NCI-H748 (cell line): ENCODE measurements around the gene IGFBP6.

Experiments
- DNase-seq: peaks from one replicate; lab custom pipeline; 2025; ENCODE audit not compliant: unreplicated experiment; lab: John Stamatoyannopoulos, UW

The IGFBP6 gene

DNA sequence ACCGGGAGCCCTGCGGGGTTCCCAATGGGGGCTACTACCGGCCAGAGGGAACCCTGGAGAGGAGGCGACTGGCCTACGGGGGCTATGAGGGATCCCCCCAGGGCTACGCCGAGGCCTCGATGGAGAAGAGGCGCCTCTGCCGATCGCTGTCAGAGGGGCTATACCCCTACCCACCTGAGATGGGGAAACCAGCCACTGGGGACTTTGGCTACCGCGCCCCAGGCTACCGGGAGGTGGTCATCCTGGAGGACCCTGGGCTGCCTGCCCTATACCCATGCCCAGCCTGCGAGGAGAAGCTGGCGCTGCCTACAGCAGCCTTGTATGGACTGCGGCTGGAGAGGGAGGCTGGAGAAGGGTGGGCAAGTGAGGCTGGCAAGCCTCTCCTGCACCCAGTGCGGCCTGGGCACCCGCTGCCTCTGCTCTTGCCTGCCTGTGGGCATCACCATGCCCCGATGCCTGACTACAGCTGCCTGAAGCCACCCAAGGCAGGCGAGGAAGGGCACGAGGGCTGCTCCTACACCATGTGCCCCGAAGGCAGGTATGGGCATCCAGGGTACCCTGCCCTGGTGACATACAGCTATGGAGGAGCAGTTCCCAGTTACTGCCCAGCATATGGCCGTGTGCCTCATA lies 37.9 kb upstream of the IGFBP6 start:
- DNase-seq: no peak

DNA sequence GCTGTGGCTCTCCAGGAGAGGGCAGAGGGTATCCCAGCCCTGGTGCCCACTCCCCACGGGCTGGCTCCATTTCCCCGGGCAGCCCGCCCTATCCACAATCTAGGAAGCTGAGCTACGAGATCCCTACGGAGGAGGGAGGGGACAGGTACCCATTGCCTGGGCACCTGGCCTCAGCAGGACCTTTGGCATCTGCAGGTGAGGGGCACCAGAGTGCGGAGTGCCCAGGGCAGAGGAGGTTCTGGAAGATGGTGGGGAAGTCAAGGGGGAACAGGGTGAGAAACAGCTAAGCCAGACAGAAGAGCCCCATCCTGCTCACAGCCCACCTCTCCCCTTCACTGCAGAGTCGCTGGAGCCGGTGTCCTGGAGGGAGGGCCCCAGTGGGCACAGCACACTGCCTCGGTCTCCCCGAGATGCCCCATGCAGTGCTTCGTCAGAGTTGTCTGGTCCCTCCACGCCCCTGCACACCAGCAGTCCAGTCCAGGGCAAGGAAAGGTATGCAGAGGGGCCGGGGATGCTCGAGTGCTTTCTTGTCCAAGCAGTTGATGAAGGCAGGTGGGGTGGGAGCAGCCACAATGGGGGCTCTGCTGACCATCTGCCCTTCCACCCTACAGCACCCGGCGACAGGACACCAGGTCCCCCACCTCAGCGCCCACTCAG lies 37.3 kb upstream of the IGFBP6 start:
- DNase-seq: no peak

DNA sequence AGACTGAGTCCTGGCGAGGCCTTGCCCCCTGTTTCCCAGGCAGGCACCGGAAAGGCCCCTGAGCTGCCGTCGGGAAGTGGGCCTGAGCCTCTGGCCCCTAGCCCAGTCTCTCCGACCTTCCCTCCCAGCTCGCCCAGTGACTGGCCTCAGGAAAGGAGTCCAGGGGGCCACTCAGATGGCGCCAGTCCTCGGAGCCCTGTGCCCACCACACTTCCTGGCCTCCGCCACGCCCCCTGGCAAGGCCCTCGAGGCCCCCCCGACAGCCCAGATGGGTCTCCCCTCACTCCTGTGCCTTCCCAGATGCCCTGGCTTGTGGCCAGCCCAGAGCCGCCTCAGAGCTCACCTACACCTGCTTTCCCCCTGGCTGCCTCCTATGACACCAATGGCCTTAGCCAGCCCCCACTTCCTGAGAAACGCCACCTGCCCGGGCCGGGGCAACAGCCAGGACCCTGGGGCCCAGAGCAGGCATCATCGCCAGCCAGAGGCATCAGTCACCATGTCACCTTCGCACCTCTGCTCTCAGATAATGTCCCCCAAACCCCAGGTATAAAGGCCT lies 36.7 kb upstream of the IGFBP6 start:
- peak; percentile 72 for DNase-seq

DNA sequence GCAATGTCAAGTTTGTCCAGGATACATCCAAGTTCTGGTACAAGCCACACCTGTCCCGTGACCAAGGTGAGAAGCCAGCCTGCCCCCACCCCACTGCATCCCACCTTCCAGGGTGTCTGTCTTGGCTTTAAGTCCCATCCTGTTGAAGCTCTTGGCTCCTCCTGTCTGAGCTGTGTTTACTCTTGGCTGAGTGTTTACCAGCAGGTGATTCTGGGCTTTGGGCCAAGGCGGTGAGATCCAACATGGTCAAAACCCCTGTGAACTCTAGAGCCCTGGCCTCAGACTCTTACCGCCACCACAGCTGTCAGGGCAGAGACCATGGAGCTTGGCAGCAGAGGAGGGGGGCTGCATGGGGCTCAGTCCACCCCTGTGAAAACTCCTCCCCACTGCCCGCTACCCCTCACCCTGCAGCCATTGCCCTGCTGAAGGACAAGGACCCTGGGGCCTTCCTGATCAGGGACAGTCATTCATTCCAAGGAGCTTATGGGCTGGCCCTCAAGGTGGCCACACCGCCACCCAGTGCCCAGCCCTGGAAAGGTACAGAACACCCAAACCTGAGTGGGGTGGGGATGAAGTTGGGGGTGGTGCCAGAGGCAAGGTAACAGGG lies 36.0 kb upstream of the IGFBP6 start:
- DNase-seq: peak; percentile 89

DNA sequence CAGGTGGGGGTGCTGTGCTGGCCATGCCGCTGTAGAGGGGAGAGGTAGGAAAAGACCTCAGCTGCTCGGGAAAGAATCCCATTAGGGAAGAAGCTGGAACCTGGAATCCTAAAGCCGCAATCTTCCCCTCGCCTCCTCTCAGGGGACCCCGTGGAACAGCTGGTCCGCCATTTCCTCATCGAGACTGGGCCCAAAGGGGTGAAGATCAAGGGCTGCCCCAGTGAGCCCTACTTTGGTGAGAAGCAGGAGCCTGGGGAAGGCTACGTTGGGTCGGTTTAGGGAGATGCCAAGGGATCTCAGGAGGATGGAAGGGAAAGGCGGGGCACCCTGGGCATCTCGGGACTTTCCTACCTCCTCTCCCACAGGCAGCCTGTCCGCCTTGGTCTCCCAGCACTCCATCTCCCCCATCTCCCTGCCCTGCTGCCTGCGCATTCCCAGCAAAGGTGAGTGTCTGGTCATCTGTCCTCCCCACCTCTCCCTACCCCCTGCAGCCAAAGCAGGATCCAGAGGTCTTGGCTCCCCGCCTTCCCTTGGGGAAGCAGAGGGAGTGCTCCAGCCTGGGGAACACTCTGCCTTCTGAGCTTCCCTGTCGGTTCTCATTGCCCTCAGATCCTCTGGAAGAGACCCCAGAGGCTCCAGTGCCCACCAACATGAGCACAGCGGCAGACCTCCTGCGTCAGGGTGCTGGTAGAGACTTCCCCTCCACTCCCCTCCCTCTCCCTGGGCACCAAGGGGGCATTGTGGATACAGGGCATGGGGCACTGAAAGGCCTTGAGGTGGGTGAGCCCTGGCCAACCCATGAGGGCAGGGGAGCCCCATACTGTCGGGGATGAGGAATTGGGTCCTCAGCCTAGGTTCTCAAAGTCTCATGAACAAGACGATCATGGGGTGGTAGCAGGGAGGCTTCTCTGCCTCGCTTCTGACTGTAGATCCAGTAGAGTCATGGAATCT lies 35.2 kb upstream of the IGFBP6 start:
- DNase-seq: no peak

DNA sequence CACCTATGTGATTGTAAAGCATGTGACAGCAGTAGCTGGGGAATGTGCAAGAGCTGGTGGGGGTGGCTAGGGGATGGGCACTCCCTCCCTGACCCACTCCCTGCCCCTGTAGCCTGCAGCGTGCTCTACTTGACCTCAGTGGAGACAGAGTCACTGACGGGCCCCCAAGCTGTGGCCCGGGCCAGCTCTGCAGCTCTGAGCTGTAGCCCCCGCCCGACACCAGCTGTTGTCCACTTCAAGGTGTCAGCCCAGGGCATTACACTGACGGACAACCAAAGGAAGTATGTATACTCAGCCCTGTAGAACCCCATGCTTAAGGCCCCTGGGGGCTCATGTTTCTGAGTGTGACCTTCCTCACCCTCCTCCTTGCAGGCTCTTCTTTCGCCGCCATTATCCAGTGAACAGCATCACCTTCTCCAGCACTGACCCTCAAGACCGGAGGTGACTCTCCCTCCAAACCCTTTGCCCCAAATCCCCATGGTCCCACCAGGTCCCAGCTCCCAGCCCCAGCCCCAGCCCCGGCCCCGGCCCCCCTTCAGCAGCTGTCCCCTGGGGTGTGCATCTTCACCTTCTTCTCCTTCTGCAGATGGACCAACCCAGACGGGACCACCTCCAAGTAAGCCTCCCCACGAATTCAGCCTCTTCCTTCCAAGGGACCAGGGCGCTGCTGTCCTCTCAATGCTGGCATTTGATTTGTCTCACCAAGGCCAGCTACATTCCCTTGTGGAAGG lies 34.3 kb upstream of the IGFBP6 start:
- no peak for DNase-seq

DNA sequence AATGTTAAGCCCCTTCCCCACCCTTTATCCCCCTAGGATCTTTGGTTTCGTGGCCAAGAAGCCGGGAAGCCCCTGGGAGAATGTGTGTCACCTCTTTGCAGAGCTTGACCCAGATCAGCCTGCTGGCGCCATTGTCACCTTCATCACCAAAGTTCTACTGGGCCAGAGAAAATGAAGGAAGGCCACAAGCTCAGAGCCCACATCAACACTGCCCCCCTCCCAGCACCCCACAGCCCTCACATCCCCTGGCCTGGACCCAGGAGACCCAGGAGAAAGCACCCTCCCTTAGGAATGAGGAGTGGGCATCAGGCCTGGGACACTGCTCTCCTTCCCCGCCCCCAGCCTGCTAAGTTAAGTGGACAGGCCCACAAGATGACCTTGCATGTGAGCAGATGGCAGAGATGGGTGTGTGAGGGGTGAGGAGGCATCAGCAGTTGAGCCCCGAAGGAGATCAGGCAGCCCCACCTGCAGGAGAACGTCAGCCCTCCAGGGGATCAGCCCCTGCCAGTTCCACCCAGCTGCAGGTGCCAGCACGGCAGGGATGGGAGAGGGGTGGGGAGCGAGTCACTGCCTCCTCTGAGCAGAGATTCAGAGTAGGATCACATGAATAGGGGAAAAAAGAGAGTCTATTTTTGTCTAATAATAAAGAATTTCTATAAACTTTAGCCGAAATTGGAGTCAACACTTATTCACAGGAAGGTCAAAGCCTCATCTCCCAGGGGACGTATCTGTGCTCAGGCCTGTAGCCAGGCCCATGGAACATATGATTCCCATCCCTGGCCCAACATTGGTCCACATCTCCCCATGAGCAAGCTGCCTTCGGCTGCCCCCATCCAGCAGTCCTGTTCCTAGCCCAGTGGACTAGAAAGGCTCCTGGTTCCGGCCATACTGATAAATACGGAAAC lies 33.5 kb upstream of the IGFBP6 start:
- DNase-seq: no peak

DNA sequence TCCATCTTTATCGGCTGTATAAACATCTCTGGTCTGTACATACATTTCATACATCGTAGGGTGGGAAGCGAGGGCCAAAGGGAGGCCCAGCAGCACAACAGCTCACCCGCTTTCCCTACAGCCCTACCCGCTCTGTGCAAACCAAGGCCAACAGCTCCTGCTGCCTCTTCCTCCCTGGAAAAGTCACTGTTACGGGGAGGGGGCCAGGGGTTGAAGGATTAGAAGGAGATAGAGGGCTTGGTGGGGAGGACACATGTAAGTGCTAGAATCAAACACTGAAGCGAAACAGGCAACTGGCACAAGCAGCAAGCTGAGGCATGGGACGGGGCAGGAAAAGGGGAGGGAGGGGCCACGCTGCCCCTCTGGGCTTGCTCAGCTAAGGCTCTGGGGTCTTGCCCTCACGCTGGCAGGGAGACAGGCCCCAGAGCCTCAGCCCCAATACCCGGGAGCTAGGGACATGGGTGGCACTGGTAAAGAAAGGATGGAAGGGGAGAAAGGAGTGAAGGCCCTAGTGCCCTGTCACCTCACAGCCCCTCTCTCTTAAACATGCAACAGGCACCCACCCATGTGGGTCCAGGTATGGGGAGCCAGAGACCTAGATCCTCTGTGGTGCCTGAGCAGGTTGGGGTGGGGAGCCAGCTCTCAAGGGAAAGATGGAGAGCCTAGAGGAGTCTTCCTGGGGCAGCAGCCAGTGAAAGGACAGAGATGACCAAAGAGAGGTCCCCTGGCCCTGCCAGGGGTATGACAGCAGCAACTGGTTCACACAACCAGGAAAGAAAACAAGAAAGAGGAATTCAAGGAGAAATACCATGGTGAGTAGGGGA lies 32.6 kb upstream of the IGFBP6 start:
- no peak for DNase-seq

DNA sequence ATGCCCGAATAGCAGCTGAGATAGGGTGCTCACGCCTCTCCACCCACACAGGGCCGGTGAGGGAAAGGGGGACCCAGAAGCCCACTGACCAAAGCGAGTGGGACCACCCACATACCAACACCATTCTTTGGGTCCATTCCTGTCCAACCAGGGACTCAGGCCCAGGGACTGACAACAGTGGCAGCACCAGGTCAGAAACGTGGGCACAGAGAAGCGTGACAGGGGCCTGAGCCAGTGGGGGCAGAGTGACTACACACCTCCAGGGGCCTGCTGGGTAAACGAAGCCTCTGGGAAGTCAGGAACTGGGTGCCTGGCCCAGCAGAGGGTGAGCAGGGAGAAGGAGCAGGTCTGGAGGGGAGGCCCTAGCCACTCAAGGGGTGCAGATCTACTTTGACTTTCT lies 32.0 kb upstream of the IGFBP6 start:
- DNase-seq: no peak

DNA sequence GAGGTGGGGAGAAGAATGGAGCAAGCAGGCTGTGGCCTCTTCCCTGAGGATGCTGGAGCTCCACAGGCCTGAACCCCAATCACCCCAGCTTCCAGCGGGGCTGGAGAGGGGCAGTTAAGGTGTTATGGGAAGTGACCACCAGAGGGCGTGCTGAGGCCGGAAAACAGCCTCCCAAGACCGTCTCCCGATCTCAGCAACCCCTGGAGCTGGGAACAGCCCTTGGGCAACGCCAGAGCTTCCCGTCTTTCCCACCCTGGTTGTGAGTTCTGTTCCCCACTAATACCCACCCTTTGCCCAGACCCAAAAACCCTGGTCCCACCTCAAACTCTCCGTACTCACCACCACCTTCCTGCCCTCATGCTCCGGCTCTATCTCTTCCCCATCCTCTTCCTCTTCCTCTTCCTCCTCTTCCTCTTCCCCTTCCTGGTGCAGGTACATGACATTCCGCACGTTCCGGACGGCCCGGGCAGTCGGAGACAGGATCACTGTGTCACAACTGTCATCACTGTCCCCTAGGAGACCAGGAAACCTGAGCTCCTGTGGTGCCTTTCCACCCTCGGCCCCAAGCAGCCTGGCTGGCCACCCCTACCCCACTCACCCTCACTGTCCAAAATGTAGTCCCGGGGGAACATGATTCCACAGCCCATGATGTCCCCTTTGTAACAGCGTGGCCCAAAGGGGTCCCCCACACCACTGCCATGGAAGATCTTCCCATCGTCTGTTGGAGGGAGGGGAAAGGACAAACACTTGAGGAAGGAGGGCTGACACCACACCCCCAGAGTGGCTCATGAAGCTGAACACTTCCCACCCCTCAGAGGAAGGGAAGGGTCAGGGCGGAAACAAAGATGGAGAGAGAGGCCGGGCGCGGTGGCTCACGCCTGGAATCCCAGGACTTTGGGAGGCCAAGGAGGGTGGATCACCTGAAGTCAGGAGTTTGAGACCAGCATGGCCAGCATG lies 31.2 kb upstream of the IGFBP6 start:
- peak; percentile 74 for DNase-seq

DNA sequence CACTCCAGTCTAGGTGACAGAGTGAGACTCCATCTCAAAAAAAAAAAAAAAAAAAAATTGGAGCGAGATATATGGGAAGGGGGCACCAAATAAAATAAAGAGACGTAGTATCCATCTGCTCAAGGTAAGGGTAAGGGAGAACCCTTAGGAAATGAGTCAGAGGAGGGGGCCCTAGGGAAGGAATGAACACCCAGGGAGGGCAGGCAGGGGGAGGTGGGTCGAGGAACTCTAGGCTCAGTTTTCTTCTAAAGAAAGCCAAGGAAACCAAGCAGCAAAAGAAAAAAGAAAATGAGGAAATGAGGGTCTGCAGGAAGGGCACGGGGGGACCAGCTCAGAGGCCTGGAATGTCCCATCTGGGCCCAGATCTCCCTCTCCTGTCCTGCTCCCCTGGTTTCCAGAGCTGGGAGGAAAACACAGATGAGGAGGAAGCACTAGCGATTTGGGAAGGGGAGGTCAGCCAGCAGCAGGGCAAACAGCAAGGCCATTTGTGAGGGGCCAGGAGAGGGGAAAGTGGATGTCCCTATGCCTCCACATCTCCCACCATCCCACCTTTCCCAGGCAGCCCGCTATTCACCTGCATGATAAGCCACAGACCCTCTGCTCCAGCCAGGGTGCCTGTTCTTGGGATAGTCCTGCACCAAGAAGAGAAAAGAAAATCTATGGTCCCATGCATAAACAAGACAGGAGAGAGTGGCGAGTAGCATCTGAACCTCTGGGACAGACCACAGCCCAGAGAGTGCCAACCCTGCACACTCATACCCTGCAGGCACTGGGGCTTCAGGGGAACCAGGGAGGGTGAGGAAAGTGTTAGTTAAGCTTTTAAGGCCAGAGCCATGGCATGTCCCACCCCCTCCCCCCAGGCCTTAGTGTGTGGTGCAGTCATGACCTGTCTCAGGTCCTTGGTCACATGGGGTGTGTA lies 30.1 kb upstream of the IGFBP6 start:
- DNase-seq: no peak

DNA sequence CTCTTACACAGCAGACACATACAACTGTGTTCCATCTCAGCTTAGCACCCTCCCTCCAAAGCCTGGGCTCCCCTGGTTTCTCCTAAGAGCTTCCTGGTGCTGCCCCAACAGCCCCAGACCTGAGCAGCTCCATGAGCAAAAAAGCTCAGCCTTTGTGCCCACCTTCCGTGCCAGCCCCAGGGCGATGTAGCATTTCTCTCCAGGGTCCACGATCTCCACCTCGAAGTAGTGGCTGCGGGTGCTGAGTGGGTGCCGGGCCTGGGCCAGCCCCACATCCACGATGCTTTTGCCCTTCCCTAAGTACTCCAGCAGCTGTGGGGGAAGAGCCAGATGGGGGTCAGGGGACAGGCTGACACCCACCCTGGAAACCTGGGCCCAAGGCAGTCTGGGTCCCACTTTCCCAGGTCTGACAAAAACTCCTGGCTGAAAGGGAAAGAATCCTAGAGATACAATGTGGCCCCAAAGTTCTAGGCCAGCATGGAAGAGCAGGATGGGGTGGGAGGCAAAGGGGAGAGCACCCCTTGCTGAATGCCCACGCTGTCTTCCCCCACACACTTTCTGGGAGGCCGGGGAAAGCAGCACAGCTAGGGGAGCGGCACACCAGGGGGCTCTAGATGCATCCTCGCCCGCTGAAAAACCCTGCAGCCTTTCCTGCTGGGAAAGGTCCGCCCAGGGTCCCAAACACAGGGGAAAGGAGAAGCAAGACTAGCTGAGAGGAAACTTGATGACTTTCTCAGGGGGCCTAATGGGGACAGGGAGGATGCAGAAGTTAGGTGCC lies 29.3 kb upstream of the IGFBP6 start:
- DNase-seq: no peak

DNA sequence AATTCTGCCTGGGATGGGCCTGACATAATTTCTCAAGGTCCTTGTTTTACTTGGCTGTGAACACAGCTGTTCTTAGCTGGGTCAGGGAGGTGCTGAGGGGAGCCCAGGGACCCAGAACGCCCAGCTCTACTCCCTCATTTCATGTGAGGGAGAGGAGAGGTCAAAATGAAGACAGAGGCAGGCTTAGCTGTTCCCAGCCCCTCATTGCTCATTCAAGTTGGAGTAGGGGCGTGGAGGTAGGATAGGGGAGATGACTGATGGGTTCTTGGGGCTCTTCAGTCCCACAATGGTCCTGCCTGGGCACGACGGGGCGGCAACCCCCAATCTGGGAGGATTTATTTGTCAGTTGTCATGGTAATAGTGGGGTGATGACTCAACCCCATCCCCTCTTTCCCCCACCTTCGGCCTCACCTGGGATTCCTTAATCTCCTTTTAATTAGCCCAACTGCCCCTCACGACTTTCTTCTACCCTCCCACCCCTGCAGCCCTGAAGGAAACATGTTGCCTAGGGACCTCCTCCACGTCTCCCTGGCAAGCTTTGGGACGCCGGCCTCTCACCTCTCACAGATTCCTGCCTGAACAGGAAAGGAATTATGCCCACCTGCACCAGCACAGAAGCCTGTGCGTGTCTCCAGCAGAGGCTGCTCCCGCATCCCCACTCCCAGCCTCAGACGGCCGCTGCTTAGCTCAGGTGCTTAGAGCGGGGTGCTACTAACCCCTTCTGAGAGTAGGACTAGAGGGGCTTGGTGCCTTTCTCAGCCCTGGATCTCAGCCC lies 28.5 kb upstream of the IGFBP6 start:
- DNase-seq: no peak

DNA sequence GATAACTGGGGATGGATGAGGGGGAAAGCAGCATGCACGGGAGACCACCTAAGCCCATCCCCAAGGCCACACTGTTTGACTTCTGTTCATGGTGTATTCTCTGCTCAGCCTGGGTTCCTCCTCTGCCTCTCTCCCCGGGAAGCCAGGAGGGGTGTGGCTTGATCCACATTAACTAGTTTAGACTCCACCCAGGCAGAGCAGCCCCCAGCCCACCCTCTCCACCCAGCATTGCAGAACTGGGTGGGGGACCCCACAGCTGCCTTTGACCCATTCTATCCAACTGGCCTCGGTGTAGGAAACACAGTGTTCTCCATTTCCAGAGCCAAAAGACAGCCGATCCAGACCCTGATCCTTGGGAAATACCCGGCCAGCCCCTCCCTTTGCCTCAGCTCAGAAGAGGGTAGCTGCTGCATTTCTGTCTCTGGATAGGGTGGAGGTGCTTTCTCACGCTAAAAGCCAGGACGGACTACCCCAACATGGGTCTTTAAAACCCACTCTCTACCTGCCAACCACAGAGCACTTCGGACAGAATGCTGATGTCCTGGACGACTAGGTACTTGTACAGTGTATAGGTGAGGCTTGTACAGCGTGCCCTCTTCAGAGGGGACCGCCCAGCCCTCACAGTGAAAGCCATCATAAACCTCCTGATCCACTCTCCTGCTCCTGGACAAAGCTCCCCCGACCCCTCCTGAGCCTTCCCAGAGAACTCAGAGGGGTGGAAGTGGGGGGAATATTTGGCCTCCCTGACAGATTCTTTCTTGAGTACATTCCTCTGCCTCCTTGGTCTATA lies 27.7 kb upstream of the IGFBP6 start:
- no peak for DNase-seq
